LHCN-M2 (cell line): ENCODE data around the gene MSH2. TPM values are rescaled to one million over a fixed set of nuclear protein-coding genes. Genes with fewer than 3 reads are reported as not detected.
A peak's percentile ranks its signal among the peaks of the same experiment; 100 is the strongest.
"Not testable (repeated sequence)": the region's sequence is repeated elsewhere in the genome, so short reads cannot be mapped to it uniquely, and the experiment has no call there.

ENCODE experiments used
- DNase-seq: peaks from one replicate; pipeline ENCODE4 v3.0.0-alpha.2; 2012; ENCODE audit warnings: low read depth
- polyA plus RNA-seq: library from polyadenylated mRNA; unstranded; fragments of >200 nt; gene quantifications from one replicate; pipeline ENCODE4 v1.2.1, GENCODE V29; 2012; ENCODE audit warnings: missing spikeins
- total RNA-seq: library from RNA; depleted of rRNA; stranded (reverse); fragments of >200 nt; gene quantifications from 2 replicates; pipeline ENCODE4 v1.2.3, GENCODE V29; 2014; rRNA removed

The MSH2 gene
- 54.2 and 55.3 TPM in 2 replicates for total RNA-seq
- 12.5 TPM for polyA plus RNA-seq

GRCh38 chr2:47402805-47403608 lies at the start of gene MSH2:
Gene MSH2, plus strand, starts transcription at chr2:47403156. Its CDS starts 36 bp downstream, at chr2:47403192.
- DNase-seq, result peak; percentile 87

- no peak for DNase-seq
Observed at GRCh38 chr2:47354013-47354847, 48.7 kb upstream of the MSH2 start.

- no peak for DNase-seq
Observed at GRCh38 chr2:47354848-47355204, 48.1 kb upstream of the MSH2 start.

GRCh38 chr2:47357483-47357882 lies 45.5 kb upstream of the MSH2 start:
- DNase-seq, result peak; percentile 77

- no peak for DNase-seq
Observed at GRCh38 chr2:47359375-47359868, 43.5 kb upstream of the MSH2 start.

GRCh38 chr2:47360283-47360682 lies 42.7 kb upstream of the MSH2 start:
- DNase-seq, result no peak

- DNase-seq, result peak; percentile 82
Observed at GRCh38 chr2:47360927-47361326, 42.0 kb upstream of the MSH2 start.

- DNase-seq, result not testable (repeated sequence)
Observed at GRCh38 chr2:47361505-47362229, 41.3 kb upstream of the MSH2 start.

- no peak for DNase-seq
Observed at GRCh38 chr2:47373747-47374146, 29.2 kb upstream of the MSH2 start.

GRCh38 chr2:47375307-47375706 lies 27.6 kb upstream of the MSH2 start:
- no peak for DNase-seq

GRCh38 chr2:47379384-47379783 lies 23.6 kb upstream of the MSH2 start:
- DNase-seq, result no peak

GRCh38 chr2:47381408-47381807 lies 21.5 kb upstream of the MSH2 start:
- no peak for DNase-seq

GRCh38 chr2:47386551-47386950 lies 16.4 kb upstream of the MSH2 start:
- DNase-seq, result no peak

- no peak for DNase-seq
Observed at GRCh38 chr2:47388888-47389287, 14.1 kb upstream of the MSH2 start.

- no peak for DNase-seq
Observed at GRCh38 chr2:47389692-47390091, 13.3 kb upstream of the MSH2 start.

GRCh38 chr2:47401789-47402554 lies 984 bp upstream of the MSH2 start:
- DNase-seq, result no peak

- peak; percentile 34 for DNase-seq
Observed at GRCh38 chr2:47402555-47402804, 476 bp upstream of the MSH2 start.

GRCh38 chr2:47403609-47404193 lies 745 bp downstream of the MSH2 start:
- peak; percentile 22 for DNase-seq

GRCh38 chr2:47404356-47404755 lies 1.4 kb downstream of the MSH2 start:
- DNase-seq, result no peak

GRCh38 chr2:47405757-47406156 lies 2.8 kb downstream of the MSH2 start:
- no peak for DNase-seq
